Measurements from ENCODE around the gene TMEM26. TPM values are rescaled to one million over a fixed set of nuclear protein-coding genes. Genes with fewer than 3 reads are reported as not detected.

Gene TMEM26
- total and polyA plus RNA-seq, 12 donors: 0.06 to 0.88 (median 0.32) TPM

DNA sequence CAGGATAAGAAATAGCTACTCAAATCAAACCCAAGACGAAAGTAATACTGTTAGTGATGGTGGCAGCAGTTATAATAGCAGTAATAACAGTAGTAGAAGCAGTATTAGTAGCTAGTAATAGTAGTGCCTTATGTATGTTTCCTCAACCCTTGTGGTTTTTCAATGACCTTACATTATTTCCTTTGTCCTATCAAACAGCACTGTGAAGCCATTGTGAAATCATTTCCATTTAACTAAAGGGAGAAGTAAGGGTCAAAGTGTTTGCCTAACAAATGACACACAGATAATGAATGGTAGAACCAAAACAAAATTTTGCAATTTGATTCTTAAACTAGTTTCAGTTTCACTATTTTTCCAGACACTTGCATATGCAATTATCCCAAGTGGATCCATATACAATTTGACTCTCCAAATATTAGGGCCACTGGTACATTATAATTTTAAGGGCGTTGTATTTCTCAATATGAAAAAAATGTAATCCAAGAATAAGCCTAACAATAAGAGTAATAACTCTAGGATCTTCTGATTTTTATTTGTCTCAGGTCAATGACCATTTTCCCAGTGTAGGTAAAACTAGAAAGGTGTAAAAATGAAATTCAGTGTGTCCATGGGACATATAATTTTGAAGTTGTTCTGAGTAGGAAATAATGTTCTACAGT lies 33.7 kb upstream of the TMEM26 start:
- WGBS, 2 donors: 92 to 94% methylated on average over 2 of the region's 2 CpGs
- Histone ChIP-seq H3K27ac (no peak overlapping the region), H3K27me3 (peaks cover 0 to 10% (median 0%) of the 10 kb centered on the region in 7 donors), H3K9me3 (peaks cover 0 to 1% (median 0%) of the 10 kb centered on the region in 11 donors), H3K36me3 (no peaks in the 10 kb centered on the region), H3K4me1 (peaks cover 0 to 13% (median 0%) of the 10 kb centered on the region in 9 donors), H3K4me3 (no peak overlapping the region)
- DNase-seq (no peak), ATAC-seq (peak in 1 of 8 donors; percentile 35)
- TF ChIP-seq CTCF (IDR thresholded peaks at IDR 0.05): no peak
- intact Hi-C loops (cut with DNase I): no loop called here

- H3K27me3 ChIP-seq: peaks cover 0 to 10% (median 0%) of the 10 kb centered on the region in 7 donors
- DNase-seq (no peak), ATAC-seq (no peak)
- WGBS, 2 donors: 66 to 69% methylated on average over 1 of the region's 1 CpG
- H3K36me3 ChIP-seq: no peaks in the 10 kb centered on the region
- H3K4me1 ChIP-seq: peaks cover 0 to 13% (median 0%) of the 10 kb centered on the region in 9 donors
- no peak for TF ChIP-seq CTCF (IDR thresholded peaks at IDR 0.05)
- H3K4me3 ChIP-seq: no peak overlapping the region
- intact Hi-C loops (cut with DNase I): no loop called here
- no peak overlapping the region for H3K27ac ChIP-seq
- H3K9me3 ChIP-seq: no peaks in the 10 kb centered on the region
Measured at GRCh38 chr10:61486251-61486650, 33.1 kb upstream of the TMEM26 start.

GRCh38 chr10:61481597-61481996 lies 28.4 kb upstream of the TMEM26 start:
- Histone ChIP-seq H3K4me1 (peaks cover 0 to 4% (median 0%) of the 10 kb centered on the region in 9 donors), H3K27ac (no peak overlapping the region), H3K36me3 (no peaks in the 10 kb centered on the region), H3K9me3 (no peaks in the 10 kb centered on the region), H3K27me3 (peaks cover 0 to 10% (median 0%) of the 10 kb centered on the region in 7 donors), H3K4me3 (no peak overlapping the region)
- no peak for TF ChIP-seq CTCF (IDR thresholded peaks at IDR 0.05)
- intact Hi-C loops (cut with DNase I): no loop called here
- WGBS, 2 donors: 64 to 76% methylated on average over 3 of the region's 3 CpGs
- no peak for DNase-seq
- no peak for ATAC-seq

GRCh38 chr10:61480208-61480607 lies 27.0 kb upstream of the TMEM26 start:
- DNase-seq: no peak
- WGBS, 2 donors: 35 to 96% methylated on average over 2 of the region's 2 CpGs
- no peak for ATAC-seq
- no peak overlapping the region for H3K4me3 ChIP-seq
- intact Hi-C loops (cut with DNase I): no loop called here
- H3K27me3 ChIP-seq: peaks cover 0 to 6% (median 0%) of the 10 kb centered on the region in 7 donors
- no peak overlapping the region for H3K27ac ChIP-seq
- no peaks in the 10 kb centered on the region for H3K36me3 ChIP-seq
- H3K9me3 ChIP-seq: no peaks in the 10 kb centered on the region
- no peaks in the 10 kb centered on the region for H3K4me1 ChIP-seq
- TF ChIP-seq CTCF (IDR thresholded peaks at IDR 0.05): no peak
